Tongue (tissue), 2 donors: ENCODE data around the gene LMAN1. TPM values are rescaled to one million over a fixed set of nuclear protein-coding genes. Genes with fewer than 3 reads are reported as not detected.
A peak's percentile ranks its signal among the peaks of the same experiment; 100 is the strongest.

Experiments used
- DNase-seq: peaks from one replicate; pipeline ENCODE4 v3.0.0-alpha.2; 2015
- total RNA-seq: library from RNA; depleted of rRNA; stranded (reverse); fragments of >200 nt; gene quantifications from one replicate; pipeline ENCODE4 v1.2.3, GENCODE V29; 2014

Gene LMAN1
- total RNA-seq, 1 donor from 2014 or later: 132 TPM

DNA sequence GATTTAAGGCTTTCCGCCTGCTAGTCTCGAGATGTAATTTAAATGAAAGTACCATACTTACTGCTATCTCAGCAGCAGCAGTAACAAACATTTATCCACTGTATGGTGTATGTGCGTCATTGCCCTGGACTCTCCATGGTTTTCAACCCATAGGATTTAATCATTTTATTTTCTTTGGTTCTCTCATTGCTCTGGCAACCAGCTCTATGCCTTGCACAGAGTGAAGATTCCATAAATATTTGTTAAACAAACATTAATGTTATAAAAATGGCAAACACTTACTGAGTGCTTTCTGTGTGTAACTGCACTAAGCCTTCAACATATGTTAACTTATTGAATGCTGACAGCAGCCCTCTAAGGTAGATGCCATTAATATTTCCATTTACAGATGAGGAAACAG lies 1.3 kb upstream of the LMAN1 start:
- no peak for DNase-seq

DNA sequence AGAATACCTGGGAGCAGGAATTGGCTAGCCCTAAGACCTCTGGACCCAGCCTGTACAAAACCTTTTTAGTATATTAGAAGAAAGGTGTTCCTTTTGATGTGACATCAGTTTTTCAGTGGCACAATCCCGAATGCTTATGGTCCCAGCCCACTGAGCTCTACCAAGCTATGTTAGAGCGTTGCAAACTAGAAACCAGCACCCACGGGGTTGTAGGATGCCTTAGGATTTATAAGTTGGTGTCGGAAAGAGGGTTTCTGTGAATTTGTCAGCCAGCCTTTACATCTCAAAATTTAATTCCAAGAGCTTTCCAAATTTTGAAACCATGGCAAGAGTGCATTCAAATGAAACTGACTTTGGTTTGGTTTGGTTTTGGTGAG lies 499 bp upstream of the LMAN1 start:
- DNase-seq: no peak

DNA sequence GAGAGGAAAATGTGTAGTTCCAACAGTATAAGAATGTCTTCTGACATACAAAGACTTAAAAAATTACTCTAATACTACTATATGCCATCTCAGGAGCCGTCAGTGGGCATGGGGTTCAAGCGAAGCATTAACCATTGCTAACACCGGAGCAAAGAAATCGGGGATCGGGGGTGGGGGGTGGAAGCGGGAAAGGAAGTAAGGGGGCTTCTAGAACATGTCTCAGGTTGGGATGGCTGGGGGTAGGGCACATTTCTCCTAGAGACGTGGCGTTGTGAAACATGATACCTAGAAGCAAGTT lies 702 bp downstream of the LMAN1 start:
- no peak for DNase-seq

DNA sequence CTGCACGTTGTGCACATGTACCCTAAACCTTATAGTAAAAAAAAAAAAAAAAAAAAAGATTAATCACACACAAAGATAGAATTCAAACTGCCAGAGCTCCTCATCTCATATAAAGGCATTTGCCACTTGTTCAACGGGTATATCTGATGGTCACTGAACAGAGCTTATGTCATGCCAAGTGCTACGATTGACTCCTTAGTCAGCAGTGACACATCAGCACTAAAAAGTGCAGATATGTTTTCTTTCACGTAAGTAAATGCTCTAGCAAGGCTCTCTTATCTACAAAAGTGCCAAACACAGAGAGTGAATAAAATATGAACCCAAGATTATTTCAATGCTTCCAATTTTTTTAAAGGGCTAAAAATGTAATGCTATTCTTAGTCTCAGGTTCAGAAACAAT lies 1.1 kb downstream of the LMAN1 start:
- DNase-seq: peak; percentile 20

DNA sequence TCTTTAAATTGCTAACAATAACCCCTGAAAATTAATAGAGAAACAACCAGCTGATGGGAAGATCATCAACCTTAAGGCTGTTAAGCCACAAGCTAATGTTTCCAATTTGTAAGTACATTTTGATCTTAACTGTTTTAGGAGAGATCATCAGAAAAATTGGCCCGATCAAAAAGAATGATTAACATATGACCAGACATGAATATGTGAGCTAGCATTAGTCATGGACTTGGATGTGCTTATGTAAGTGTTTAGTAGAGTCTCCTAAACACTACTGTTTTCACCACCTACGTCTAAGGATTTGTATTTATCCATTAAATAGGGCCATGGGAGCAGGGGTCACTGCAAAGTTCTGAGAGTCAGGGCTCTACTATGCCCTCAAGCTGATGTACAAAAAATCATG lies 4.3 kb downstream of the LMAN1 start:
- no peak for DNase-seq

DNA sequence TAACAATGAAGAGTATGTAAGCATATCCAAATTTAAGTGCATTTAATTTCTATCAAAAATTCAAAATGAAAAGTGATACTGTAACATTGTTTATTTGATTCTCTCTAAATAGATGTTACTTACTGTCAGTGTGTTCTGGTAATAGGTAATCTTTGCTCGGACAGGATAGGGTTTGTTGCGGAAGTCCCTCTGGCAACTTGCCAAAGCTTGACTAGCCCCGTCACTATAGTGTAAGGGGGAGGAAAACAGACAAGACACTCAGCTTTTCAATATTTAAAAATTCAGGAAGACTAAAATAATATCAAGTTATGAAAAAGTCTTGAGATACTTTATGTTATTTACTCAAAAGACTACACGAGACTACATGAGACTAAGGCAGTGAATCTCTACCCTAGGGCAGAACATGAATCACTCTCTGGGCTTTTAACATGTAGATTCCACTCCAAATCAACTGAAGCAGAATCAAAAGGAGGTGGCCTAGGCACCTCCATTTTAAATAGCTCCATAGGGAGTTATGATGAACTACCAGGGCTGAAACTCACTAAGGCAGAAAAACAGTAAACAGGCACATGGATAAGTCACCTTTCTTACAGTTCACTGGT lies 5.9 kb downstream of the LMAN1 start:
- peak; percentile 10 for DNase-seq

DNA sequence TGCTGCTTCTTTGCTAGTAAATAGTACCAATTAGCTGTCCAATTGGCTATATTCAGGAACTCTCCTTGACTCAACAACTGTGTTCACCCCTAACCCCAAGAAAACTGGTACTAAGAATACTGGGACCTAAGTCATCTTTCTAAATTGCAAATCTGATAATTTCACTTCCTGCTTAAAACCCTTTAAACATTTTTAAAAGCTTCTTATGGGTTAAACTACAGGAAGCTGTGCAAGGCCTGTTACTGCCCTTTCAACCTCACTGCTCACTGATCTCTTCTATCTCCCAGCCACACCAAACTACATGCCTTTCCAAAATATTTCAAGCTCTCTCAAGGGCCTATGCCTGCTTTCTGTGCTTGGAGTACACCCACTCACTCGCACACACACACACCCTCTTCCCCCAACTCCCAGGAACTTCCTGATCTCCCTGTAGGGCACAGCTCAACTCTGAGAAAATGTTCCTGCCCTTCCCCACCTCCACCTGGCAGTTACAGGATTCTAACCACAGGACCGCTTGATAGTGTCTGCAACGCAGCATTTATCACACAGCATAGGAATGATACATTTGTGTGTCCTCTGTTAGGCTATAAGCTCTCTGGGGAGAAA lies 6.7 kb downstream of the LMAN1 start:
- DNase-seq: no peak

DNA sequence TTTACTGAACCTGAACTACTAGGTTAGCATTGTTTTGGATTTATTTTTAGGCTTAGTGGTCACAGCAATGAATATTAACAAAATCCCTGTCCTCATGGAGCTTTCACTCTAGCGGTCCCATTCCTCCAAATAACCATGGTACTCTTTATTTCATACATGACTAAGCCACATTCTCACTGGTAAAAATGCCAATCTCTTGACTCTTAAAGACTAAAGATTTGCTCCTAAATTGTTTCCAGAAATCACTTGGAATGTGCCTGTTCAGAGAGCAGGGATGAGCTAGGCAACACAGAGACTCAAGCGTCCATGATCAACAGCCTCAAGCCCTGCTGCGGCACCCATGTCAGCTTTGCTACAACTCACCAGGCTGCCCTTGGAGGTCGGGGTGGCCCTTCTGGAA lies 13.5 kb downstream of the LMAN1 start:
- DNase-seq: no peak

DNA sequence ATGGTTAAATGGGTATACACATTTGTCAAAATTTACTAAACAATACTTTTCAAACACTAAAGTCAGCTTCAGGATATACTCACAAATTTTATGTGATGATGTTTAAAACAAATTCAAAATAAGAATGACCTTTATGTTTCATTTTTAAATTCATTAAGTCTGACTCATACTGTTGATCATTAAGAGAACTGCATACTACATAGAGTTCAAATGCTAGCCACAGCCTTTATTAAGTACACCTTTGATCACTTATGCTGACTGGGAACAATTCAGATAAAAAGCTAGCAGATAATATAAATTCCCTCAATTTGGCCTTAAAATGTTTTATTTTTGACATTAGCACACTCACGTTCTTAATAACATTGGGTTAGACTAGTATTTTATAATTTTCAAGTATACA lies 14.1 kb downstream of the LMAN1 start:
- no peak for DNase-seq

DNA sequence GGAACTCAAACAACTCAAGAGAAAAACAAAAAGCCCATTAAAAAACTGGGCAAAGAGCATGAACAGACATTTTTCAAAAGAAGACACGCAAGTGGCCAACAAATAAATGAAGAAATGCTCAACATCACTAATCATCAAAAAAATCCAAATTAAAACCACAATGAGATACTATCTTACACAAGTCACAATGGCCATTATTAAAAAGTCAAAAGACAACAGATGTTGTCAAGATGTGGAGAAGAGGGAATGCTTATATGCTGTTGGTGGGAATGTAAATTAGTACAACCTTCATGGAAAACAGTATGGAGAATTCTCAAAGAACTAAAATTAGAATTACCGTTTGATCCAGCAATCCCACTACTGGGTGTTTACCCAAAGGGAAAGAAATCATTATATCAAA lies 15.1 kb downstream of the LMAN1 start:
- no peak for DNase-seq

DNA sequence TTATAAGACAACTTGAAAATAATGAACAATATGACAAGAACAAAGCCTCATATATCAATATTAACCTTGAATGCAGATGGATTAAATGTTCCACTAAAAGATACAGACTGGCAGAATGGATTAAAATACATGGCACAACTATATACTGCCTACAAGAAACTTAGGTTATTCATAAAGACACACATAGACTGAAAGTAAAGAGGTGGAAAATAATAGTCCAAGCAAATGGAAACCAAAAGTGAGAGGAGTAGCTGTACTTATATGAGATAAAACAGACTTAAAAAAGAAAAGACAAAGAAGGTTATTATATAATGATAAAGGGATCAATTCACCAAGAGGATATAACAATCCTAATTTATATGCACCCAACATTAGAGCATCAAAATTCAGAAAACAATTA lies 18.2 kb downstream of the LMAN1 start:
- DNase-seq: no peak

DNA sequence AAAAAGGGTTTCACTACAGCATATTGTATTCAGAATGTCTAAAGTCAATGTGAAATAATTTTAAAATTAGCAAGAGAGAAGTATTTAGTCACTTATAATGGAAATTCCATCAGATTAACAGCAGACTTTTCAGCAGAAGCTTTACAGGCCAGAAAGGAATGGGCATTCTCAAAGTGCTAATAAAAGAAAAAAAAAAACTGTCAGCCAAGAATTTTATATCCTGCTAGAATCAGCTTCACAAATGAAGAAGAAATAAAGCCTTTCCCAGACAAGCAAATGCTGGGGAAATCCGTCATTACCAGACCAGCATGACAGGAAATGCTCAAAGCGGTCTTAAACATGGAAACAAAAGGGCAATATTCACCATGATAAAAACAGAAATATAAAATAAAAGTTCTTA lies 18.8 kb downstream of the LMAN1 start:
- no peak for DNase-seq

DNA sequence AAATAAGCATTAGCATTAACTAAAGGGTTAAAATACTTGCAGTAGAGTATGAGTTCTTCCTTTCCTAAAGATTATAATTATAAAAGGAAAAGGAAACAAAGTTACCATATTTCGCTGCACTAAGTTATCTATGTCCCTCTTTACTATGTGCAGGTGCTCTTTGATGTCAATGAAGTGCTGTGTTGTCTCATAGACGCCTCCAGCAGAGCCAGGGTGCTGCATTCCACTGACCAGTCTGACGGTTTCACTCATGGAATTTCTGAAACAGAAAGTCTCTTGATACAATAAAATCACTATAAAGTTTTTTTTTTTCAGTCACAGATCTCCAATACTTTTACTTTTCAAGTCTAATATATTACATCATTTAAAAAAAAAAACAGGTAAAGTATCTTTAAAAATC lies 26.1 kb downstream of the LMAN1 start:
- DNase-seq: no peak

DNA sequence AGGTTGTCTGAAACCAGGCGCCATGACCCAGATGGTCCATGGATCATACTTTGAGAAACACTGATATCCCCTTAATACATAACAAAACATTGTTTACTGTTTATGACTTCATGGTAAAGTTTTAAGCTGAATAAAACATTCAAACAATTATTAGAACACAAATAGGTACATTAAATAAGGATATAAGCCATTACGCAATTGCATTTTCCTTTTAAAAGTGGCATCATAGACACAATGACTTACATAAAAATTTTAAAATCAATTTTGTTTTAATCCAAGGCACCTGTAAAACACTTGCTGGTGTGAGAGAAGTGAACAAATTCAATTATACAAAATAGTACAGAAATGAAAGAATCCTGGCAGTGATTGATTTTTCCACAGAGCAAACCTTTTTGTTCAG lies 30.4 kb downstream of the LMAN1 start:
- DNase-seq: no peak

DNA sequence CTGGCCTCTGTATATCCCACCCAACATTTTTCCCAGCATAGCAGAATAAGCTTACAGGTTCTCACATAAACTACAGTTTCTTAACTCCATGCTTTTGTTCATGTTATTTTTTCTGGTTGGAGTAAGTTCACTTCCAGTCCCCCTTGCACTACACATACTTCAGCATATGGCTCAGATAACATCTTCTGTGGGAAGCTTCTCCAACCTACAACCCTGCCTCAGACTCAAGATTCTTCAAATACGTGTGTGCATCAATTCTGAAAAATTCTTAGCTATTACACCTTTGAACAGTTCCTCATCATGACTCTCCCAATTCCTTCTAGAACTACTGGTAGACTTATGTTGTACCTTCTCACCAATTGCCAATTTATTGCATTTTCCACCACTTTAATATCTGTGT lies 33.1 kb downstream of the LMAN1 start:
- DNase-seq: no peak

DNA sequence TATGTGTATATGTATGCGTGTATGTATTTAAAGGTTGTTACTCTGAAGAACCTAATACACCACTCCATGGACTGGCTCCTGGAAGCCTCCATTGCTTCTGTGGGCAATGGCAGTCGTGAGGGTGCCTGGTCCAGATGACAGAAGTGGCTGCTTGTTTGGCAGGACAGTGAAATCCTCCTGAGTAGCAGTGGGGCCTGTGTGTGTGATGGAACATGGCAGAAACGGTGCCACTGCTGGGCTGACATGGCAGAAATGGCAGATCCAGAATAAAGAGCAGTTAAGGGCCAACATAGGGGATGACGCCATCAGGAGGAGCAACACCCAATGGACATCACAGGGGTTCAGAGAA lies 34.5 kb downstream of the LMAN1 start:
- no peak for DNase-seq

DNA sequence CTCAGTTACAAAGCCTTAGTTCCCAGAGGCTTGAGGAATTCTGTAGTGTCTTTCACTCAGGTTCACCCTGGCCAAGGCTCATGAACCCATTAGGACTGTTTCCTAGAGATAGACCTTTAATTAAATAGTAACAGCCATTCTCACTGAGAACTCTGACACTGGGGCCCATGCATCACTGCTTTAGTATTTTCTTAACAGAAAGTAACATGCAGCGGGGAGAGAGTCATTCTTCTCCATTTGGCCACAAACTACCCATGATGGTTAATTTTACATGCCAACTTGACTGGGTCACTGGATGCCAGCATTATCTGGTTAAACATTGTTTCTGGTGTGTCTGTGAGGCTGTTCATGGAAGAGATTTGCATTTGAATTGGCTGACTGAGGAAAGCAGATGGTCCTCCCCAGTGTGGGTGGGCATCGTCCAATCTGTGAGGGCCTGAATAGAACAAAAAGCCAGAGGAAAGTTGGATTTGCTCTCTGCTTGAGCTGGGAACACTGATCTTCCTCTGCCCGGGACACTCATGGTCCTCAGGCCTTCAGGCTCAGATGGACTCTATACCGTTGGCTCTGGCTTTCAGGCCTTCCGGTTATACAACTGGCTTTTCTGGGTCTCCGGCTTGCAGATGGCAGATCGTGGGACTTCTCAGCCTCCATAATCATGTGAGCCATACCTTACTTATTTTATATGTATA lies 35.0 kb downstream of the LMAN1 start:
- no peak for DNase-seq

DNA sequence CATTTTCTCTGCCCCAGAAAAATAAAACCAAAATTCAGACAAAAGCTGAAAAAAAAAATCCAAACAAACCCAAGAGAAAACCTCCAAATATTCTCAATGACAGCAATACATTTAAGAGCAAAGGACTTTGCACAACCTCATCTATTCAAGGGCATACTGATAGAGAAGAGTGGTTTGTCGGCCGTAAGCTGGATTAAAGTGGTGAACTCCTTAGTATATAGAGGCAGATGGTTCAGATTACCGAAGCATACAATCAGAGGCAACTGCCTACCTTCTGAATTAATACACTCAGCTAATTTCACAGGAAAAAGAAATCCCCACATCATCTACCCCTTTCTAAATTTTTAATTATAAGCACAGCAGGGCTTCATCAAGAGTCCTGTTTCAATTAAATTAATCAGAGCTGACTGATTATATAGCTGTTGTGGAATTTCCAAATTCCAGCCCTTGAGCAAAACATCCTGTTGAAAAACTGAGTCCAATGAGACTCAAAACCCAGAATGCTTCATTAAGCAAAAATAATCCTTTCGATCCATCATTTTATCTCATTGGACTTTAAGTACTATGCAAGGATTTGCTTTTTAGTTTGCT lies 40.5 kb downstream of the LMAN1 start, which contains the start of gene CPLX4:
CPLX4 (minus strand) TSS at position 190 of the 591 bp plus-strand sequence; CDS start at position 3, 187 bp downstream.
- DNase-seq: no peak

DNA sequence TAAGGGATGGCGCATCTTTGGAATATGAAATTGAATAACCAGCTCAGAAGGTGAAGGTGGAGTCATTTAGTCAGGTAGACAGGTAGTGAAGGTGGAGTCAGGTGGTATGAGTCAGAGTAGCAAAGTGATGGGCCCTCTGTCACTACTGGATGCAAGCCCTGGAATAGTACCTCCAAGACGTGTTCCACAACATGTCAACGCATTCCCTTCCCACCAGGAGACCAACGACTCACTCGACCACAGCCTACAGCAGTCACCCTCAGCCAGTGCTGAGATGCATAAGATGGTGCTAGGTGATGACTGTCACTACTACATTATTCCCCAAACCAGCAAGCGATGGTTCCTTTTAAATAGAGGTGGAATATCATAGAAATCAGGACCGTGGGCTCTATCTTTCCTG lies 47.4 kb downstream of the LMAN1 start:
- DNase-seq: no peak

DNA sequence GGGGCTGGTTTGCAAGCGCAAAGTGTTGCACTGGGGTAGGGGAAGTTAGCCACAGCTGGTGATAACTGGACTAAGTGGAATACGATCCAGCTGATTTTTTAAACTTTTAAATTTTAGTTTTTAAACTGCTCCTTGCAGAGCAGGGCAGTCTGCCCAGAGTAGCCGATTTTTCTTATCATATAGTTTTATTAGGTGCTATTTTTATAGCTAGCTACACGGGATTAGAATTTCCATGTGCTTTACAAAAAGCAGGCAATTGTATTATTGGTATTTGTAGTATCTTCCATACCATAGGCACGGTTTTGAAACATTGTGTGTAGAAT lies 50.2 kb downstream of the LMAN1 start:
- DNase-seq: no peak

DNA sequence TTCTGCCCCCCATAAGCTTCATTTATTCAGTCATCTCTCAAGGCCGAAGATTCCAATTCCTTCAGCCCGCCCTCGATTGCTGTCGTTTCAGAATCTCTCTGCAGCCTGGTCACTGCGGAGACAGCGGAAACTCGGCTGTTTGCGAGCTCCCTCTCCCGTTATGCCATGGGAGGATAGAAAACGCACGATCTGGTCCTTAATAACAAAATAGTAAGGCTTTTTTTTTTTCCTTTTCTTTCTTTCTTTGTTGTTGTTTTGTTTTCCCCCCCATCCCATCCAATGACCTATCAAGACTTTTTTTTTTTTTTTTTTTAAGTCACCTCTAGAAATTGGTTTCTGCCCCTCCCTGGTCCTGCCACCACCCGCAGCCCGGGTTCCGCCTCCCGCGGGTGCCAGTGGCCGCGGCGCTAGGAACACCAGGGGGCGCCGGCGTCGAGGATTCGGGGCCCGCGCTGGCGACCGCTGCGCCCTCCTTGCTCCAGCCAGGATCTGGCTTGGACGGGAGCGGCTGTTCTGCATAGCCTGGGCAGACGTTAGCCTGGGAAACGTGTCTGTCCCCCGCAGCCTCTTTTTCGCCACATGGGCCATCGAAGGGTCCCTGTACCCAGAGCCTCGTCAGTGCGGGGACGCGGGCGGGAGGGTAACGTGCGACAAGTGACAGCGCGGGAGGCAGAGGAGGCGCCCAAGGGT lies 50.7 kb downstream of the LMAN1 start:
- peak; percentile 83 for DNase-seq

DNA sequence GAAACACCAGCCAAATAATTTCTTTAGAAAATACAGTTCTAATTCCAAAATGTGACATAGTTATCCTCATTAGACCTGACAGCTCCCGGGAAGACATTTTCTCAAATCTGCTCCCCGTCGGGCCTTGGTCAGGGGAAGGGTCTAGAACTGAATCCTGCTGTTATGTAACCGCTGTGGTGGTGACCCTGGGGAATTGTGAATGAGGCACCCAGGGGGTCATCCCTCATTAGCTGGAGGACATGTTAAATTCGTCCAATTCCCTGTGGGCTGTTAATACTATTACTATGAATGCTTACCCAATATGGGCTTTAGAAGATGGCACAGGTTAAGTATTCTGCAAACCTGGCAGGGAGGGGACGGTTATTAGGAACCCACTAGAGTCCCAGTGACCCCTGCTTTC lies 52.4 kb downstream of the LMAN1 start:
- no peak for DNase-seq

DNA sequence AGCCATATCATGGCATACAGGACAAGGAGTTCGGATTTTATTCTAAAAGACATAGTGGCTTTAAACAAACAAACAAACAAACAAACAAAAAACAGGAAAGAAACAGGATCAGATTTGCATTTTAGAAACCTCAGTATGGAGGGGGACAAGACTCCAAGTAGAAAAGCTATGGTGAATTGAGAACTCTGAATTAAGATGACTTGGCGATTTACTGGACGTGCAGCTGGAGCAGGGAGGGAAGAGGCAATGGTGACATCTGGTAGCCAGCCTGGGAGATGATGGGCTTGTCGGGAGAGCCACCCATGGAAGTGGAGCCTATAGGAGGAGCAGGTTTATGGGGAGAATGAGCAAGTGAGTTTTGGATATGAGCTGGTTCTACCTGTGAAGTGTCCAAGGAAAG lies 53.8 kb downstream of the LMAN1 start:
- no peak for DNase-seq
